Measurements from ENCODE around the gene POC1B. TPM values are rescaled to one million over a fixed set of nuclear protein-coding genes. Genes with fewer than 3 reads are reported as not detected.

POC1B gene
- total and polyA plus RNA-seq, 2 experiments from 2014 or later, result 8.3 to 15.0 TPM

DNA sequence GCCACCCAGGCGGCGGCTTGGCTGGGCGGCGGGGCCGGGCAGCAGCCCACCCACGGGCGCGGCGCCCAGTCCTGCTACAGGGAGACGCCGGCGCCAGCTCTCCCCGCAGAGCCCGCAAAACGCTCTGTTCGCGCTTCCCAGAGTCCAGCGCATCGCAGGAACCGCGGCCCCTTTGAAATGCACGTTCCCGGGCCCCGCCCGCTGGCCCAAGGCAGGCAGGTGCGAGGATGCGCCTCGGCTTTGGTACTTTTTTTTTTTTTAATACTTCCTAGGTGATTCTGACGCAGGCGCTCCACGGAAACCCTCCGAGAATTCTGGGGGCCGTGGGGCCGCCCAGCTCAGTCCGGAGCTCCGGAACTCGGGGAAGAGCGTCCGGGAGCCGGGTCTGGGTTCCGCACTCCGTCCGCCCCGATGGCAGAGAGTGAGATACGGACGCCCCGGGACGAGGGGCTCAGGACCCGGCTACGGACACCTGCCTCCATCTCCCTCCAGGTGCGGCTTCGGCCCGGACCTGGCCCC lies 483 bp downstream of the POC1B start:
- H3K4me1 ChIP-seq (ENCODE audit: insufficient read depth), result peaks cover 33% of the 10 kb centered on the region
- H3K27ac ChIP-seq, result peak overlapping the region; percentile 58
- H3K79me2 ChIP-seq (ENCODE audit: insufficient read depth), result peaks cover 51% of the 10 kb centered on the region
- H3K27me3 ChIP-seq (replicated peaks; ENCODE audit: insufficient read depth), result no peaks in the 10 kb centered on the region
- peak overlapping the region; percentile 87 for H3K4me2 ChIP-seq (ENCODE audit: unreplicated experiment)
- H3K9ac ChIP-seq, result peak overlapping the region; percentile 82
- no peaks in the 10 kb centered on the region for H3K9me2 ChIP-seq (ENCODE audit: insufficient read depth)
- H3K9me3 ChIP-seq (ENCODE audit: low read depth), result no peaks in the 10 kb centered on the region
- in situ Hi-C loops (cut with MboI), result no loop called here
- H3F3A ChIP-seq (ENCODE audit: insufficient read depth), result 0 out of 2 replicates have a peak, but pooled peaks cover 4% of the 10 kb centered on the region
- 0 to 1% methylated on average over 47 to 53 of the region's 53 CpGs for WGBS, 2 experiments (ENCODE audit: low coverage in 1 of 2, low lambda C conversion rate in 2 of 2, missing lambda C conversion rate in 2 of 2)
- H3K36me3 ChIP-seq (ENCODE audit: low read depth), result no peaks in the 10 kb centered on the region
- peak overlapping the region; percentile 98 for H2AFZ ChIP-seq
- peak; percentile 64 for DNase-seq
- TF ChIP-seq EZH2phosphoT487 (IDR thresholded peaks at IDR 0.05; ENCODE audit: insufficient read depth, low read depth), result no peak
- no peak for TF ChIP-seq EZH2 (IDR thresholded peaks at IDR 0.05; ENCODE audit: insufficient read depth, poor library complexity, severe bottlenecking)
- H4K20me1 ChIP-seq (ENCODE audit: insufficient read depth), result no peaks in the 10 kb centered on the region
- peak overlapping the region; percentile 94 for H3K4me3 ChIP-seq

GRCh38 chr12:89524541-89525304 lies 1.1 kb downstream of the POC1B start, which contains the start of gene GALNT4:
Gene GALNT4, minus strand, starts transcription at chr12:89524796. Its CDS starts 247 bp downstream, at chr12:89524549.
- Histone ChIP-seq H3K9me3 (ENCODE audit: low read depth) (no peaks in the 10 kb centered on the region), H3K36me3 (ENCODE audit: low read depth) (no peaks in the 10 kb centered on the region), H3K79me2 (ENCODE audit: insufficient read depth) (peaks cover 57% of the 10 kb centered on the region), H3K4me3 (peak within 1 kb of the TSS; percentile 94), H3K9ac (peak within 1 kb of the TSS; percentile 82), H3F3A (ENCODE audit: insufficient read depth) (0 out of 2 replicates have a peak, but pooled peaks cover 4% of the 10 kb centered on the region), H4K20me1 (ENCODE audit: insufficient read depth) (no peaks in the 10 kb centered on the region), H3K9me2 (ENCODE audit: insufficient read depth) (no peaks in the 10 kb centered on the region), H3K27me3 (replicated peaks; ENCODE audit: insufficient read depth) (no peaks in the 10 kb centered on the region), H3K4me2 (ENCODE audit: unreplicated experiment) (peak within 1 kb of the TSS; percentile 87), H3K4me1 (ENCODE audit: insufficient read depth) (peaks cover 33% of the 10 kb centered on the region), H2AFZ (peak within 1 kb of the TSS; percentile 98), H3K27ac (peak within 1 kb of the TSS; percentile 58)
- TF ChIP-seq EZH2 (IDR thresholded peaks at IDR 0.05; ENCODE audit: insufficient read depth, poor library complexity, severe bottlenecking), result no peak
- no peak for TF ChIP-seq EZH2phosphoT487 (IDR thresholded peaks at IDR 0.05; ENCODE audit: insufficient read depth, low read depth)
- 0% methylated on average over 35 to 43 of the region's 43 CpGs for WGBS, 2 experiments (ENCODE audit: low coverage in 1 of 2, low lambda C conversion rate in 2 of 2, missing lambda C conversion rate in 2 of 2)
- in situ Hi-C loops (cut with MboI), result loop anchor here (25.0 kb wide), 1 partner anchor 1412 kb away; no protein-coding TSS in a partner anchor
- peak; percentile 93 for DNase-seq

DNA sequence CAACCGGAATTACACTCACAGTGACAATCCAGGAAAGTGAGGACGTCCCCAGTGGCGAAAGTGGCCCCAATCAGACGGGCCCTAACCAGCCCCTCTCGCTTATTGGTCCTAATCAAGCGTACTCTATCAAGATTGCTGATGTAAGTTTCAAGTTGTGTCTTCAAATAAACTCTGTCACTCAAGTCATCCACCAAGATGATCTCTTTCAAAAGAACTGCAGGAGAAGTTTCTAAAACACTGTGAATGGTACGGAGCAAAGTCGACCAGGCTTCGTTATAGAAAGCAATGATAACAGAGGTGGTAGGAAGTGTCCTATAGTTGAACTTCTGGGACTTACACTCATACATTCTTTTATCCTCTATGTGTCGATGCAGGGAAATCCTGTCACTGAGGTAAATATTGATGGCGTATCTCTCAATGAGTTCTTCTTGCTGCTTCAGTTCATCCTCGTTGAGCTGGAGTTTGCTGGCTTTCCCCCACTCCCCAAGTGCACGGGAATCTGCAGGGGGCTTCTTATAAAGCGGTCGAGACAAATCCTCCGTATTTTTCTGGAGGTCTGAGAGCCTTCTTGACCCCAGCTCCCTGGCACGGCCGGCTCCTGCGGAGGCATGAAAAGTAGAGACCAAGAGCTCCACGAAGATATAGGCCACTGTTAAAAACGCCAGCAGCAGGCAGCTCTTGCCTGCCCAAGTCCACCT lies 1.9 kb downstream of the POC1B start:
- Histone ChIP-seq H3K9ac (peak overlapping the region; percentile 82), H3K27ac (peak overlapping the region; percentile 58), H3K9me2 (ENCODE audit: insufficient read depth) (no peaks in the 10 kb centered on the region), H3K4me1 (ENCODE audit: insufficient read depth) (peaks cover 33% of the 10 kb centered on the region), H4K20me1 (ENCODE audit: insufficient read depth) (no peaks in the 10 kb centered on the region), H3K79me2 (ENCODE audit: insufficient read depth) (peaks cover 65% of the 10 kb centered on the region), H3K36me3 (ENCODE audit: low read depth) (no peaks in the 10 kb centered on the region), H3K27me3 (replicated peaks; ENCODE audit: insufficient read depth) (no peaks in the 10 kb centered on the region), H3K9me3 (ENCODE audit: low read depth) (no peaks in the 10 kb centered on the region), H2AFZ (peak overlapping the region; percentile 98), H3K4me2 (ENCODE audit: unreplicated experiment) (peak overlapping the region; percentile 87), H3F3A (ENCODE audit: insufficient read depth) (0 out of 2 replicates have a peak, but pooled peaks cover 4% of the 10 kb centered on the region), H3K4me3 (peak overlapping the region; percentile 94)
- in situ Hi-C loops (cut with MboI), result loop anchor here (25.0 kb wide), 1 partner anchor 1412 kb away; no protein-coding TSS in a partner anchor
- peak; percentile 20 for DNase-seq
- WGBS, 2 experiments (ENCODE audit: low coverage in 1 of 2, low lambda C conversion rate in 2 of 2, missing lambda C conversion rate in 2 of 2), result 33 to 35% methylated on average over 21 of the region's 21 CpGs
- TF ChIP-seq EZH2 (IDR thresholded peaks at IDR 0.05; ENCODE audit: insufficient read depth, poor library complexity, severe bottlenecking), result no peak
- TF ChIP-seq EZH2phosphoT487 (IDR thresholded peaks at IDR 0.05; ENCODE audit: insufficient read depth, low read depth), result no peak

DNA sequence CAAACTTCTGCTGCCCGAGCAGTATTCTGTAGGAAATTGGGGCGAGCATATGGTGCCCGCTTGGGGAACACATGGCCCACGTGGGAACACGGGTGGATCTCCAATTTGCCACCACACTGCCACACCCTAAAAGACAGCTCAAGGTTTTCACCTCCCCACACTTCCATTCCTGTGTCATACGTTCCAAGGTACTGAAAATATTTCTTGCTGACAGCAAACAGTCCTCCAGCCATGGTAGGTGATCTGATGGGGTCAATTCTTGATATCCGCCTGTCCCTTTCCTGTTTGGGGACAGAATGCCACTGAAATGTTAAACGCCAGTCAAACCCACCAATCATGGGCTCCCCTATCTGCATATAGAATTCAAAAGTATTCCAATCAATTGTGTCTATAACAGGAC lies 2.5 kb downstream of the POC1B start:
- no peak for DNase-seq
- 0 out of 2 replicates have a peak, but pooled peaks cover 4% of the 10 kb centered on the region for H3F3A ChIP-seq (ENCODE audit: insufficient read depth)
- peaks cover 71% of the 10 kb centered on the region for H3K79me2 ChIP-seq (ENCODE audit: insufficient read depth)
- no peaks in the 10 kb centered on the region for H4K20me1 ChIP-seq (ENCODE audit: insufficient read depth)
- TF ChIP-seq EZH2 (IDR thresholded peaks at IDR 0.05; ENCODE audit: insufficient read depth, poor library complexity, severe bottlenecking) (no peak), EZH2phosphoT487 (IDR thresholded peaks at IDR 0.05; ENCODE audit: insufficient read depth, low read depth) (no peak)
- in situ Hi-C loops (cut with MboI), result loop anchor here (25.0 kb wide), 1 partner anchor 1411 kb away; no protein-coding TSS in a partner anchor
- no peaks in the 10 kb centered on the region for H3K27me3 ChIP-seq (replicated peaks; ENCODE audit: insufficient read depth)
- H3K4me1 ChIP-seq (ENCODE audit: insufficient read depth), result peaks cover 33% of the 10 kb centered on the region
- peak overlapping the region; percentile 94 for H3K4me3 ChIP-seq
- no peaks in the 10 kb centered on the region for H3K9me3 ChIP-seq (ENCODE audit: low read depth)
- H3K9ac ChIP-seq, result 0 out of 2 replicates have a peak overlapping the region, but pooled peaks have one; percentile 82
- H3K4me2 ChIP-seq (ENCODE audit: unreplicated experiment), result peak overlapping the region; percentile 87
- no peaks in the 10 kb centered on the region for H3K9me2 ChIP-seq (ENCODE audit: insufficient read depth)
- H3K36me3 ChIP-seq (ENCODE audit: low read depth), result no peaks in the 10 kb centered on the region
- H3K27ac ChIP-seq, result no peak overlapping the region
- 87 to 88% methylated on average over 8 of the region's 8 CpGs for WGBS, 2 experiments (ENCODE audit: low coverage in 1 of 2, low lambda C conversion rate in 2 of 2, missing lambda C conversion rate in 2 of 2)
- H2AFZ ChIP-seq, result no peak overlapping the region

Data from GM23248 (cell line).